K562 (cell line): Measurements from ENCODE around the gene THUMPD2. TPM values are rescaled to one million over a fixed set of nuclear protein-coding genes. Genes with fewer than 3 reads are reported as not detected.

ENCODE experiments used
- BRD4 ChIP-seq: fragments of 200-600 bp; sonication (generic); IDR thresholded peaks from 2 replicates; pipeline ENCODE4 v1.6.1; 2017; ENCODE audit warnings: inconsistent platforms
- CHD7 ChIP-seq: fragments of 200-600 bp; sonication (generic); IDR thresholded peaks from one replicate; pipeline ENCODE4 v1.6.1; 2012; ENCODE audit warnings: mild to moderate bottlenecking, low read depth, low read length, inconsistent platforms
- HDAC6 ChIP-seq: IDR thresholded peaks from 2 replicates; pipeline ENCODE4 v1.6.1; 2012; ENCODE audit warnings: low read depth, mild to moderate bottlenecking, control low read depth, inconsistent platforms, low read length, moderate library complexity
- NR3C1 ChIP-seq: sonication (generic); formaldehyde crosslinking; IDR thresholded peaks from 2 replicates; pipeline ENCODE4 v1.8.1; 2022; ENCODE audit warnings: missing genetic modification reagents
- polyA plus RNA-seq, 8 experiments: library from polyadenylated mRNA; depleted of rRNA in 4 of 8; stranded (reverse) in 5 of 8; unstranded in 3 of 8; fragments of >200 nt; fragmentation: Nextera tagmentation in 2 of 8; fragmentation: Illumina TruSeq in 1 of 8; extraction: Ambion mirVana in 2 of 8; extraction: Trizol in 1 of 8; gene quantifications; 2 replicates each; pipeline versions ENCODE4 v1.2.1 to v1.2.3, GENCODE V29; 2011 to 2014; ENCODE audit warnings: inconsistent platforms in 1 of 8, missing spikeins in 1 of 8
- total RNA-seq, 7 experiments: library from RNA; depleted of rRNA in 6 of 7; stranded (reverse); fragments of >200 nt in 6 of 7; fragmentation: Illumina TruSeq in 2 of 7; extraction: Trizol in 2 of 7; gene quantifications; 2 replicates each; pipeline versions ENCODE4 v1.2.1 to v1.2.3, GENCODE V29; 2011 to 2021; ENCODE audit warnings: low replicate concordance in 1 of 7
- TF ChIP-seq, protein P1 (sequence below): sonication (generic); formaldehyde crosslinking; IDR thresholded peaks from 2 replicates; pipeline ENCODE4 v1.8.1; 2023; ENCODE audit warnings: mild to moderate bottlenecking, missing genetic modification reagents

The THUMPD2 gene
- total and polyA plus RNA-seq, 9 of the 15 experiments (the other 6 are each of a cell fraction or from before 2014, with no cell fraction given) = 9.6 to 40.4 (median 24.0) TPM

- TF ChIP-seq CHD7 = no peak
- peak; percentile 15; the same call in 1 of the 2 replicates for TF ChIP-seq BRD4
- TF ChIP-seq, protein P1, sequence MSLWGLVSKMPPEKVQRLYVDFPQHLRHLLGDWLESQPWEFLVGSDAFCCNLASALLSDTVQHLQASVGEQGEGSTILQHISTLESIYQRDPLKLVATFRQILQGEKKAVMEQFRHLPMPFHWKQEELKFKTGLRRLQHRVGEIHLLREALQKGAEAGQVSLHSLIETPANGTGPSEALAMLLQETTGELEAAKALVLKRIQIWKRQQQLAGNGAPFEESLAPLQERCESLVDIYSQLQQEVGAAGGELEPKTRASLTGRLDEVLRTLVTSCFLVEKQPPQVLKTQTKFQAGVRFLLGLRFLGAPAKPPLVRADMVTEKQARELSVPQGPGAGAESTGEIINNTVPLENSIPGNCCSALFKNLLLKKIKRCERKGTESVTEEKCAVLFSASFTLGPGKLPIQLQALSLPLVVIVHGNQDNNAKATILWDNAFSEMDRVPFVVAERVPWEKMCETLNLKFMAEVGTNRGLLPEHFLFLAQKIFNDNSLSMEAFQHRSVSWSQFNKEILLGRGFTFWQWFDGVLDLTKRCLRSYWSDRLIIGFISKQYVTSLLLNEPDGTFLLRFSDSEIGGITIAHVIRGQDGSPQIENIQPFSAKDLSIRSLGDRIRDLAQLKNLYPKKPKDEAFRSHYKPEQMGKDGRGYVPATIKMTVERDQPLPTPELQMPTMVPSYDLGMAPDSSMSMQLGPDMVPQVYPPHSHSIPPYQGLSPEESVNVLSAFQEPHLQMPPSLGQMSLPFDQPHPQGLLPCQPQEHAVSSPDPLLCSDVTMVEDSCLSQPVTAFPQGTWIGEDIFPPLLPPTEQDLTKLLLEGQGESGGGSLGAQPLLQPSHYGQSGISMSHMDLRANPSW = no peak
- TF ChIP-seq NR3C1 (CRISPR knock-in tag) = no peak
- TF ChIP-seq HDAC6 = no peak
These were observed at the start of gene THUMPD2 (continued) for GRCh38 chr2:39778775-39779340.
